Pancreas (tissue), 10 donors: ENCODE measurements around the gene VKORC1. TPM values are rescaled to one million over a fixed set of nuclear protein-coding genes. Genes with fewer than 3 reads are reported as not detected.

Experiments used
- ATAC-seq, 4 donors: fragments of 200-7000 bp; cut with Tn5 transposase; one replicate each; pipeline versions ENCODE4 v1.8.0 to v1.9.1; 2020; ENCODE audit warnings: mild to moderate bottlenecking in 4 of 4, moderate library complexity in 4 of 4
- DNase-seq, 6 donors: peaks; one replicate each; pipeline ENCODE4 v3.0.0-alpha.2; 2020
- FAIRE-seq: peaks from 2 replicates; lab custom pipeline; 2012; peaks lifted over from hg19 to GRCh38; lab: Jason Lieb, UNC
- H3K27ac ChIP-seq, 4 donors: fragments of 200-600 bp; sonication (generic); 1 replicate in 3 of 4; 2 replicates in 1 of 4; pipeline versions ENCODE4 v1.5.0 to v1.8.0; 2020
- H3K27me3 ChIP-seq, 4 donors: fragments of 200-600 bp; one replicate each; pipeline ENCODE4 v1.8.0; 2021
- H3K36me3 ChIP-seq, 3 donors: fragments of 200-600 bp; sonication (generic) in 1 of 3; one replicate each; pipeline versions ENCODE4 v1.5.0 to v1.8.0; 2020 to 2021
- H3K4me1 ChIP-seq, 3 donors: fragments of 200-600 bp; one replicate each; pipeline ENCODE4 v1.8.0; 2021
- H3K4me3 ChIP-seq, 4 donors: fragments of 200-600 bp; sonication (generic) in 2 of 4; one replicate each; pipeline versions ENCODE4 v1.5.0 to v1.8.0; 2020 to 2021
- H3K9me3 ChIP-seq, 4 donors: fragments of 200-600 bp; one replicate each; pipeline ENCODE4 v1.8.0; 2021
- CTCF ChIP-seq, 4 donors: fragments of 200-600 bp; sonication (generic) in 3 of 4; IDR thresholded peaks; one replicate each; pipeline versions ENCODE4 v1.5.0 to v1.8.0; 2021; ENCODE audit warnings: antibody characterized with exemption in 4 of 4
- WGBS, 2 donors: extraction: QIAGEN DNeasy Blood & Tissue Kit; methylation state at CpG; one replicate each; pipeline ENCODE4 v1.1.7; 2013; 5-methylcytosine and 5-hydroxymethylcytosine counted together
- intact Hi-C, 3 donors: fragments of 100-400 bp; cut with DNase I; formaldehyde crosslinking; loops; one replicate each; pipeline versions ENCODE4 v1.11.1 to v1.14.2; 2022
- polyA plus RNA-seq, 2 donors: library from polyadenylated mRNA; stranded (reverse); fragments of 200-250 nt; gene quantifications; one replicate each; pipeline ENCODE4 v1.2.3, GENCODE V29; 2013
- total RNA-seq, 6 donors: library from RNA; stranded (reverse); fragmentation: NEBNext Ultra II Directional in 4 of 6; extraction: Animal tissue kit (Norgen Biotek cat#: 25700) in 4 of 6; gene quantifications; one replicate each; pipeline versions ENCODE4 v1.2.1 to v1.2.4, GENCODE V29; 2021 to 2023
- donor health status: healthy with polysubstance abuse.
- donor health status: DM: no; HTN: no; CAD: no; lungs with moderate emphysema.
- donor health status: DM: no; HTN: no; CAD: no.
- donor health status: control.
- donor health status: control.
- donor health status: Bipolar disorder and iron deficiency.
- donor health status: DM: yes; HTN: yes; CAD: no.
- donor health status: DM: no; HTN: no; CAD: no.
- donor health status: DM: no; HTN: no; CAD: no.
- donor health status: DM: yes; HTN: yes; CAD: no.

The VKORC1 gene
- total and polyA plus RNA-seq, 8 donors = 37.7 to 90.9 (median 50.2) TPM

GRCh38 chr16:31090540-31090939, 4.1 kb downstream of the VKORC1 start:
- no peak for TF ChIP-seq CTCF (IDR thresholded peaks at IDR 0.05)
- DNase-seq (no peak), ATAC-seq (no peak), FAIRE-seq (no peak)
- H3K4me1 ChIP-seq = peaks cover 0 to 11% (median 6%) of the 10 kb centered on the region in 3 donors
- WGBS, 2 donors = 95 to 96% methylated on average over 2 of the region's 2 CpGs
- no peak overlapping the region for H3K4me3 ChIP-seq
- H3K27me3 ChIP-seq = no peaks in the 10 kb centered on the region
- peaks cover 0 to 9% (median 0%) of the 10 kb centered on the region in 3 donors for H3K36me3 ChIP-seq
- intact Hi-C loops = no loop called here
- H3K9me3 ChIP-seq = no peaks in the 10 kb centered on the region
- H3K27ac ChIP-seq = no peak overlapping the region

GRCh38 chr16:31089199-31089598, 5.4 kb downstream of the VKORC1 start:
- intact Hi-C loops = loop anchor here in 1 of 3 donors (10.0 kb wide), 1 partner anchor 104 kb away; the partner anchor contains the start of gene HSD3B7
- no peaks in the 10 kb centered on the region for H3K9me3 ChIP-seq
- no peak for TF ChIP-seq CTCF (IDR thresholded peaks at IDR 0.05)
- FAIRE-seq (no peak), DNase-seq (no peak), ATAC-seq (no peak)
- 94% methylated on average over 8 of the region's 8 CpGs for WGBS, 2 donors
- no peak overlapping the region for H3K4me3 ChIP-seq
- peaks cover 0 to 9% (median 0%) of the 10 kb centered on the region in 3 donors for H3K36me3 ChIP-seq
- H3K4me1 ChIP-seq = peaks cover 0 to 6% (median 6%) of the 10 kb centered on the region in 3 donors
- H3K27me3 ChIP-seq = no peaks in the 10 kb centered on the region
- no peak overlapping the region for H3K27ac ChIP-seq

DNA sequence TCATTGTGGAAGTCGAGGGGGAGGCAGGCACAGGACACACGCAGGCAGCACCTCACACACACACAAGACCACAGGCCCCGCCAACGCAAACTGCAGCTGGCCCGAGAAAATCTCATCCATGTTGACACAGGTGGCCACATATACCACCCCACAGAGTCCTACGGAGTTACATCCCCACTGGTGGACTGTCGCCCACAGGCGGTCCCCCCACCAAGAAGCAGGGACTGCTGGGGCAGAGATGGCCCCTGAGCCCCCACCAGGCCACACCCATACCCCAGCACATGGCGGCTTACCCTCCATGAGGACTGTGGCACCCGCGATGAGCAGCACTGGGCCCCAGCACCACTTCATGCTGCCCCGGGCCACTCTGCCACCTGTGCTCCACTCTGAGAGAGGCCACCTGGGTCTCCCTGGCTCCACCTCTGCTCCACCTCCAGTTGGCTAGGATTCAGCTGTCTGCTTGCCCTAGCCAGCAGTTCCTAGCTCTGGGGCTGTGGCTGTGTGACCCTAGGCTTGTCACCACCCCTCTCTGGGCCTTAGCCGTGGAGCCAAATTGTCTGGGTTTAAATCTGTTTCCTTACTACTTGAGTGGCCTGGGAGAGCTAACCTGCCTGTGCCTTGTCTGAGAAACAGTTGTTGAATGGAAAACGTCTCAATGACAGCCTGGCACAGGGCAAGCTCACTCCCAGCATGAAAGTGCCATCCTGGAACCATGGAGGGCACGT, 6.0 kb downstream of the VKORC1 start, which contains the start of gene PRSS53:
Gene PRSS53, minus strand, starts transcription at position 485 of the 725 bp plus-strand sequence. Its CDS starts 134 bp downstream, at position 351.
- intact Hi-C loops = loop anchor here in 1 of 3 donors (10.0 kb wide), 1 partner anchor 104 kb away; the partner anchor contains the start of gene HSD3B7
- DNase-seq (peak in 2 of 6 donors; percentile 42 to 44), FAIRE-seq (no peak), ATAC-seq (peak in 2 of 4 donors; percentile 40 to 50)
- Histone ChIP-seq H3K36me3 (peaks cover 0 to 9% (median 0%) of the 10 kb centered on the region in 3 donors), H3K27me3 (no peaks in the 10 kb centered on the region), H3K9me3 (no peaks in the 10 kb centered on the region), H3K4me1 (peaks cover 0 to 6% (median 3%) of the 10 kb centered on the region in 3 donors), H3K4me3 (no peak within 1 kb of the TSS), H3K27ac (no peak within 1 kb of the TSS)
- WGBS, 2 donors = 71 to 75% methylated on average over 15 of the region's 15 CpGs
- TF ChIP-seq CTCF (IDR thresholded peaks at IDR 0.05) = no peak

DNA sequence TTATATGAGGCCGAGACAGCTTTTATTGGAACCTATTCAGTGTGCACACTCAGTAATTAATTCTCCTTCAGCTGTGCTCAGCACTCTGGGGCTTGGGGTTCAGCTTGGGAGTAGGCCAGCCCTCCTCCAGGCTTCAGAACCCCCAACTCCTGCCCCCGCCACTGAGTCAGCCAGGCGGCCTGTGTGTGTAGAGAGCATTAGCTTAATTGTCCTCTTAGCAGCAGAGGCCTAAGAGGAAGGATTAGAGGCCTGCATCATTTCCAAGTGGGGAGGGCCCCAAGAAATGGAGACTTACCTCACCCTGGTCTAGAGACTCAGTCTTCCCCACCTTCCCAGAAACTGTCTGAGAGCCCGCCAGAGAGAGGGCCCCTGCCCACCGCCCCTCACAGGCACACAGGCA, 6.6 kb downstream of the VKORC1 start:
- intact Hi-C loops = loop anchor here in 1 of 3 donors (10.0 kb wide), 1 partner anchor 103 kb away; the partner anchor contains the start of gene HSD3B7
- Histone ChIP-seq H3K27ac (no peak overlapping the region), H3K9me3 (no peaks in the 10 kb centered on the region), H3K36me3 (peaks cover 0 to 9% (median 0%) of the 10 kb centered on the region in 3 donors), H3K4me1 (no peaks in the 10 kb centered on the region), H3K27me3 (no peaks in the 10 kb centered on the region), H3K4me3 (no peak overlapping the region)
- no peak for ATAC-seq
- TF ChIP-seq CTCF (IDR thresholded peaks at IDR 0.05) = no peak
- 89 to 91% methylated on average over 5 of the region's 5 CpGs for WGBS, 2 donors
- DNase-seq = no peak
- no peak for FAIRE-seq
